Activated gamma-delta T cell treated with anti-CD3 and anti-CD28 coated beads, Interleukin-2, amount 50 U/mL, for 16 hours (primary cell): ENCODE data around the gene SNORC.

ENCODE experiments used
- DNase-seq: peaks from one replicate; pipeline ENCODE4 v3.0.0-alpha.2; 2020; ENCODE audit warnings: low read depth

Gene SNORC

DNA sequence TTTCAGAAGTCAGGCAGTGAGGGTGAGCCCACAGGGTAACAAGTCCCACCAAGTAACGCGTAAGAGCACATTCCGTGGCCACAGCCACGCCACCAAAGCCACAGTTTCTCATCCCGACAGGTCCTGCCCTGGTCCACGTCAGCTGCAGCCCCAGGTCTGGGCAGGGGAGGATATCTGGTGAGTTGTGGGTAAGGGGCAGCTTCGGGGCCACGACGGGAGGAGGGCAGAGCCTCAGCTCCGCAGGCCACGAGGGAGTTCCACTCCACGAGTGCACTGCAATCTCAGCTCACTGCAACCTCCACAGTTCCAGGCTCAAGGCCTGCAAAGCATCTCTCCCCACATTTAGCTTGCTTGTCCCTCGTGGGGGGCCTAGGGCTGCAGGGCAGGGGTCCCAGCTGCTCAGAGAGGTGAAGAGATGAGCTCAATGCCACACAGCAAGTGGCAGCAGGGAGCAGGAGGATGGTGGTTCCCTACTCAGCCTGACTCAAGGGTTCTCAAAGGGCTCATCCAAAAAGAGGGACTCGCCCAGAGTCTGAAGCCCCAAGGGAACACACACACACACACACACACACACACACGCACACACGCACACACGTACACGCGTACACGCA lies 12.5 kb downstream of the SNORC start:
- DNase-seq = no peak

DNA sequence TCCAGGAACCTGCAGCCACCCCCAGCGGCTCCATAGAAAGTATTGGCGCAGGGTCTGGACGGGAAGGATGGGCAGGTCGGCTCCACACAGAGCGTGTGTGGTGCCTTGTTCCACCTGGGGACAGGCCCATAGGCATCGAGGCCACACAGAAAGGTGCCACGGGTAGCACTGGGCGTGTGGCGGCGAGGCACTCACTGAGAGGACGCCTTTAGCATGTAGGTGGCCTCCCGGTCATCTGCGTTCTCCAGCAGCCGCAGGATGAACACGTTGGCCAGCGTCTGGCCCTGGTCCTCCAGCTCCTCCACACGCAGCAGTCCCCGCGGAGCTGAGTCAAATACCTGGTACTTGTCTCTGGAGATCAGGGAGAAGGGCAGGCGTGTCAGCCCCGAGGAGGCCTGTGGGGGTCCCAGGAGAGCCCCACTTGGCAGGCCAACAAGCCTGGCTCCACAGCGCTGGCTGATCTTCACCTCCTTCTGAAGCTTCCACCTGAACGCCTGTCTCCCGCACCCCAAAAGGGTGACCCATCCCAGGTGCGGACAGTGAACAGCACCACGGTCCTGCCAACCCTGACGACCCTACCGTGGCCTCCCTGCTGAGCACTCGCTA lies 13.2 kb downstream of the SNORC start:
- DNase-seq = no peak

DNA sequence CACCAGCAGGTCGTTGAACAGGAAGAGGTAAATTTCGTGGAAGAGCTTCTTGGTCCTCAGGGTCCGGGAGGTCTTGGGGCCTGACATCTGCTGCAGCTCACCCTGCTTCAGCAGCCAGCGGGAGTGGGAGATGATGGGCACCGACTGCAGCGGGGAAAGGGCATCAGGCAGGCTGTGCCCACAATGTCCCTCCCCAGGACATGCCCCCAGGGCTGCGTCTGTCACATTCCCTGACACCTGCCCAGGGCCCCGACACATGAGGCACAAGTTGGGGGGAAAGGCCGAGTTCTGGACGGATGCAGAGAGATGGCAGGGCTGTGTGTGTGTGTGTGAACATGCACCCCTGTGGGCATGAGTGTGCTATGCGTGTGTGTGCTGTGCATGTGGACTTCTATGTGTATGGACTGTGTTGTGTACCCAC lies 13.9 kb downstream of the SNORC start:
- DNase-seq = no peak

DNA sequence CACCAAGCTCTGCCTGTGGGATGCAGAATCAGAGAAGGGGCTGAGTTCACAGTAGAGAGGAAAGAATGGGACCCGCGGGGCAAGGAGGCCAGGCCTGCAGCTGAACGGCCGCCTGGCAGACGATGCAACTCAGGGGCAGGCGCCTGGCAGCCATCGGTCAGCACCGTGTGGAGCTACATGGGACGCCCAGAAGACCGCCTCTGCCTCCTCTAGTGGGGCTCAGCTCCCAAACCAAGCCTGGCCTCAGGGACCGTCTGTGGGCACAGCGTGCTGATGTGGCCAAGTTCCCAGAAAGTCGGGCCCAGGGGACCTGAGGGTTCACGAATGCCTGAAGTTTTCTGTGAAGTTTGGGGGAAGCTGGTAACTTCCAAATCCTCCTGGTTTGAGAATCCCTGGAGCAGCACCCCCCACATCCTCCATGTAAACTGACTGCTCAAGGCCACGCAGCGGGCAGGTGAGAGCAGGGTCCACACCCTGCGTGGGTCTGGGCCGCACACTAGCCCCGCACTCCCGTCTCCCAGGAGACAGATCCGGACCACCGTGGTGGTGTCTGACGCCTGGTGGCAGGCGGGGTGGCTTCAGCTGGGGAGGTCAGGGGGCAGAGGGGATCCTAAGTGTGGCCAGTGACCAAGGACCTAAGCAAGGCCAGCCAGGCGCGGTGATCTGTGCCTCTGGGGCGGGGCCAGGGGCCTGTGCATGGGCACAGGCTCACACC lies 14.6 kb downstream of the SNORC start:
- DNase-seq = no peak

DNA sequence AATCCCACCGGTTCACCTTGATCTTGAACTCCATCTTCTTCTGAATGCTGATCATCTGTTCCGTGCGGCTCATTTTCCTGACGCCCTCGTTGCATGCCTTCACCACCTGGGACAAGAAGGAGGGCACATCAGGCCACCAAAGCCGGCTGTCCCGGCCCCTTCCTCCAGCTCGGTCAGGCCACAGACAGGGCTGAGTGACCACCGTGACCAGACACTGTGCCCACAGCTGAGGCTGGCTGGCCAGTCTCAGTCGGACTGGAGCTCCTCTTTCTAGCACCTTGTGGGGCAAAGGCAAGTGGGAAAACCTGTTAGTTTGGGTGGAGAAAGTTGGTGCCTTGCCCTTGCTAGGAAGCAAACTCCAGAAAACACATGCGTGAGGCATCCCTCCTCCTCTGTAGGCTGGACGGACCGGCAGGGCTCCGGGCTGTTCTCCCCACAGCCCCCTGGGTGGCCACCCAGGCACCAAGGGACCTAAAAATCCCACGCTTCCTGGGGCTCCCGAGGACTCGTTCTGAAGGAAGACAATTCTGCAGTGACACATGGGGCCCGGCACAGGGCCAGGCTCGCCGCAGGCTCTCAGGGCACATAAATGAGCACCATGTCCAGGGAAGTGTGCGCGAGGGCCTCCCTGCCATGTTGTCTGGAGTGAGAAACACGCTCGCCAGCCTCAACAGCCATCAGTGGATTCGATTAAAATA lies 15.3 kb downstream of the SNORC start:
- DNase-seq = no peak

DNA sequence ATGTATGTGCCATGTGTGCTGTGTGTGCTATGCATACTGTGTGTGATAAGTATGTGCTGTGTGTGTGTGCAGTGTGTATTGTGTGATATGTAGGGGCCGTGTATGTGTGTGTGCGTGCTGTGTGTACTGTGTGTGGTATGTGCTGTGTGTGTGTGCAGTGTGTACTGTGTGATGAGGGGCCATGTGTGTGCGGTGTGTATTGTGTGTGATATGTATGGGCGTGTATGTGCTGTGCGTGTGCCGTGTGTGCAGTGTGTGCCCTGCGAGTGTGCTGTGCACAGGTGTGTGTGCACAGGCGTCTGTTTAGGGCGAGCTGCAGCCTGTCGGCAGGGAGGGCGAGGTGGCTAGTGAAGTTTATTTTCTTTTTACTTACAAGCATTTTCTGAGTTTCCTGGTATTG lies 16.1 kb downstream of the SNORC start:
- no peak for DNase-seq

DNA sequence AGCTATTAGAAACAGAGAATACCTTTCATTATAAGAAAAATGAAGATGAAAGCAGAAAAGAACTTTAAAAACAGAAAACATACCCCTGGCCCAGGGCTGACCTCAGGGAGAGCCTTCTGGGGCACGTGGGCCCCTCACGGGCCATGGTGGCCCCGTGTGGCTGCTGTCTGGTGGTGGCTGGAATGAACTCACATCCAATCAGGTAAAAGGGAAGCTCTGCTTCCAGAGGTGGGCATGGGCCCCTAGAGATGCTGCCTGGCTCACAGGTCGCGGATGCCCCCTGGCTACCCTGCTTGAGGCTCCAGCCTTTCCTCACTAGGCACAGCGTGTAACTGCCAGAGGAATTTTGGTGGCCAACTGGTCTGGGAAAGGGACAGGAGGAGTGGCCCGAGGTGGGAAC lies 16.6 kb downstream of the SNORC start:
- no peak for DNase-seq

DNA sequence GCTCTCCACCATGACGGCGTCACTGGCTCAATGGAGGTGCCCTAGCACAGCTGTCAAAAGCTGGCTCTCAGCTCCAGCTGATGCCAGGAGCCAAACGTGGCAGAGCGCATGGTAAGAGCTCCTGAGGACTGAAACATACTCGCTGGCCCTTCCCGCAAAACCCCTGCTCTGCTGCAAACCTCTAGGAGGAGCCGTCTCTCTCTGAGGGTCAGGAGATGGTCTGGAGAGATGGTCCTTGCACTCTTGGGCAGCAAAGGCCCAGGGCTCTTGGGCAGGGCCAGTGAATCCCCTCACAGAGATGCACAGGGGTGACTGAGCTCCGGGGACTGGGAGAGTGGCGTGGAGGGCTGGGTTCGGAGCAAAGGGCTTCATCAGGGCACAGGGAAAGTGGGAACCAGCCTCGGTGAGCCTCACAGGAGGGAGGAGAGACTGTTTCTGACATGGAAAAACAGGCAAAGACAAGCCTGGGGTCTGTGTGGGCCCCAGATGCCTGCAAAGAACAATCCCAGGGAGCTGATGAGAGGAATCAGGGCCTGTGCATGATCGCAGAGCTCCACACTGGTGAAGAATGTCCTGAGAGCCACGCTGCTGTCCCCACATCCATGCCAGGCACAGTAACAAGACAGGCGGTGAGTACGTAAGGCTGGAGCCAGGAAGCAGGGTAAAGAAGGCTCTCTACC lies 17.2 kb downstream of the SNORC start:
- no peak for DNase-seq

DNA sequence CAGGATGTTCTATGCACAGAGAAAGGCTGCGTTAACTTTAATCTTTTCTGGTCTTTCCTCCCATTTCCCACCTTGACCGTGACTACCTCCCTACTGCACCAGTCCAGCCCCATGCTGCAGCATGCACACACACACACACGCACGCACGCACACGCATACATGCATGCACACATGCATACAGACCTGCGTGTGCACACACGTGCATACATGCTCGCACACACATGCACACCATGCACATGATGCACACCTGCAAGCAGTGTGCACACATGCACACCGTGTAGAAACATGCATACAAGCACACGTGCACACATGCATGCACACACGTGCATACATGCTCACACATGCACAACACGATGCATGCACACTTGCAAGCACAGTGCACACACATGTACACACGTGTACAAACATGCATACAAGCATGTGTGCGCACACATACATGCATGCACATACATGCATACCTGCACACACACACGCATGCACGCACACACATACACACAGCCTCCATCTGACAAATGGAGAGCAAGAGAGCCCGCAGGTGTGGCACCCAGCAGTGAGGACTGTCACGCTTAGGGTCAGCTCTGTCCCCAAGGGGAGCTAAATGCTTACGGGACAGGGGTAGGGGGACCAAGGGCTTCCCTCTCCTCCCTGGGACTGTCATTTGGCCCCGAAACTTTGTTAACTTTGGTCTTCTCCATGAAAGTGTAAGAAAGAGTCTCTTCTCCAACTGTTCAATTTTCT lies 18.2 kb downstream of the SNORC start:
- no peak for DNase-seq

DNA sequence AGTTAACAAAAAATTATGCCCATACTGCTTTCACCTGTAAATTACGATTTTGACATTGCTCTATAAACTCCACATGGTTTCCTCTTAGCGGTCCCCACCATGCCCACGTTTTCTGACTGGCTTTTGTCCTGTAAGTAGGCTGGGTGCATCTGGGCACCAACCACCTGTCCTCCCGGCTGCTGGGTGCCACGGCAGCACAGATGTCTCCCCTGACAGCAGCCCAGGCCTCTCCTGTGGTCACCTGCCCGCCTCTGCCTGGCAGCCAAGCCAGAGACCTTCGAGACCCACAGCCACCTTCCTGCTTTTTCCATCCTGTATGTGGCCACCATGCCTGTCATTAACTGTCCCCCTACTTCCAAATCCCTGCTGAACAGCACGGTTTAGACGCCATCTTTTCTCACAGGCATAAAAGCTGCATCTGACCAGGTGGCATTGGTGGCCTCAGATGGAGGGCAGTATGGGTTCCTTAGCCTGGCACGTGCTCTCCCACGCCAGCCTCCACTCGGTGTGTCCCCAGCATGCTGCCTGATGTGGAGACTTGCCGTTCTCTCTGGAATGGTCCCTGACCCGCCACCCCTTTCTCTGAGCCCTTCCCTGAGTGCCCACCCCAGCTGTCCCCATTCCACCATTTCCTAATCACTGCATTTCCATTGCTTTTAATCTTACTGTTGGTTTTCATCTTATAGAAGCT lies 18.9 kb downstream of the SNORC start:
- DNase-seq = no peak

DNA sequence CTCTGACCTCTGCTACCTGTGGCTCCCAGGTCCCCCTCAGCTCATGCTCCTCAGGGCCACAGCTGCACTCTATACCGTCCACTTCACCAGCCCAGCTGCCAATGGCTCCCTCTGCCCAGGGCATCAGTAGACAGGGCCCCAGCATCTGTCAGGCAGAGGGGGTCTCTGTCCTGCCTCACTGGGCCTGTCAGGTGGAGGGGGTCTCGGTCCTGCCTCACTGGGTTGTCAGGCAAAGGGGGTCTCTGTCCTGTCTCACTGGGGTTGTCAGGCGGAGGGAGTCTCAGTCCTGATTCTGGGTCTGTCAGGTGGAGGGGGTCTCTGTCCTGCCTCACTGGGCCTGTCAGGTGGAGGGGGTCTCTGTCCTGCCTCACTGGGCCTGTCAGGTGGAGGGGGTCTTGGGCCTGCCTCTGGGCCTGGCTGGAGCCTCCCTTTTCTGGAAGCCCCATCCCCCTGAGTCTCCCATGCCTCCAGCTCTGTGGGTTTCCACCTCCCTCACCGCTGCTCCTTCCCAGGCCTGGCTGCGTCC lies 19.9 kb downstream of the SNORC start:
- DNase-seq = no peak

DNA sequence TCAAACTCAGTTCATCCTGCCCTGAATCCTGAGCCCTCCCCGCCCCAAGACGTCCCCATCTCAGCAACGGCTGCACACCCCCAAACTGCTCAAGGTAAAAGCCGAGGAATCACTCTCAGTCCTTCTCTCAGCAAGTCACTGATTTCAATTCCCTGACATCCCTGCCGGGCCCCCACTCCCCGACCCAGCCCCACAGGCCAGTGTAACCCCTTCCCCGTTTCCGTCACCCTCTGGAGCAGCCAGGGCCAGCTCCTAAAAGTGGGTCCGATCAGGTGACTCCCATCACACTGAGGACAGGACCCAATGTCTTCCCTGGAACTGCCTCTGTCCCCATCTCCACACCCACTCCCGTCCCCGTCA lies 20.5 kb downstream of the SNORC start:
- no peak for DNase-seq

DNA sequence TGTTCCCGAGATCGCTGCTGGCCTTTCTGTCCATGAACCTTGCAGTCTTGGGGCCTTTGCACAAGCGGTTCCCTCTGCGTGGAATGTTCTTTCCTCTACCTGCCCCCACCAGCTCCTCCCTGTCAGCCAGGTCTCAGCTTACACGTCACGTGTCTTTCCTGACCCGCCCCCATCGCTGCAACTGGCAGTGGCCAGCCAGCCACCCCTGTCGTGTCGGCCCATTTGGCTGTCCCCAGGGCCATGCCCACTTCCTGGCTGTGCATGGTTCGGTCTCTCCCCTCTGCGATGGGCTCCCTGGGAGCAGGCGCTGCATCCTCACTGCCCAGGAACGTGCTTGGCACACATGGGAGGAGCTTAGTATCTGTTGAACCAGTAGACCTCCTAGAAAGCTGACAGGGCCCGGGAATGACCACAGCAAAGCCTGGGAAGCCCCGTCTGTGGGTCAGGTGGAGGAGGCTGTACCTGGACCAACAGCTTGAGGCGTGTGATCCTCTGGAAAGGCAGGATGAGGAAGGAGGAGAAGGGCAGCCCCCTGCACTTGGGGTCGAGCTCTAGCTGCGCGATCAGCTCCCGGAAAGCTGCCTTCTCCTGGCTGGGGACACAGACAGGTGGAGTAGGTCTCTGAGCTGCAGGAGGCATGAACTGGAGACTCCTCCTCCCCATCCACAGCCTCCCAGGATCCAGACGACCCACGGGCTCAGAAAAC lies 21.0 kb downstream of the SNORC start:
- no peak for DNase-seq

DNA sequence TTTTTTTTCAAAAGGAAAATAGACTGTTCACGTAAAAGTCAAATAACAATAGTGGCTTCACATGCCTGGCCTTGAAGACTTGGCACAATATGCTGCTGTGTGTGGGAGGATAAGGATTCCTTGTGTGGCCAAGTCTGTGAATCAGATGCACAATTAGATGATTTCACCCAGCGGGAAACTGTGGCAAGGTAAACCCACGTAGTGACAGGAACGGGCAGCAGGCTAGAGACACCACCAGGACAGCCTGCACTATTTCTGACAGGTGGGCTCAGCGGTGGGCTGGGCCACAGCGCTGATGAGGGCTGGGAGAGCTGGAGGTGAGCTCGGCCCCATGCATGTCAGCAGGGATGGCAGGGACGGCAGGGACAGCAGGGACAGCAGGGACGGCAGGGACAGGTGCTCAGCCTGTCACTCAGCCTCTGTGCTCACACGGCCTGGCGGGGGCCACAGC lies 21.6 kb downstream of the SNORC start:
- no peak for DNase-seq

DNA sequence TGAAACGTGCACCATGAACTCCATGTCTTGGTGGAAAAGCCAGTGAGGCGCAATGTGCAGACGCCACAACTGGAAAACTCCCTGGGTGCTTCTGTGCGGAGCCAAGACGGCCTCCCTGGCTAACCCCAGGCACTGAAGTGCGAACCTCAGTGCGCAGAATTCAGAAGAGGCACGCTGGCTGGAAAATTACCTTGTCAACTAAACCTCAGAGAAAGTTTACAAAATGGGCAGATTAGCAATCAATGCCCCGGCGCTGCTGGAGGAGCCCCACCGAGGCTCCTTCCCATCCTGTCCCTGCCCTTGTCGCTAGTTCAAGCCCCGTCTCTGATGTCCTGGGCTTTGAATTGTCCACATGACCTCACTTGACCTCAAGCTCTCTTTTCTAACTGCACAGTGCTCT lies 22.2 kb downstream of the SNORC start:
- DNase-seq = no peak

DNA sequence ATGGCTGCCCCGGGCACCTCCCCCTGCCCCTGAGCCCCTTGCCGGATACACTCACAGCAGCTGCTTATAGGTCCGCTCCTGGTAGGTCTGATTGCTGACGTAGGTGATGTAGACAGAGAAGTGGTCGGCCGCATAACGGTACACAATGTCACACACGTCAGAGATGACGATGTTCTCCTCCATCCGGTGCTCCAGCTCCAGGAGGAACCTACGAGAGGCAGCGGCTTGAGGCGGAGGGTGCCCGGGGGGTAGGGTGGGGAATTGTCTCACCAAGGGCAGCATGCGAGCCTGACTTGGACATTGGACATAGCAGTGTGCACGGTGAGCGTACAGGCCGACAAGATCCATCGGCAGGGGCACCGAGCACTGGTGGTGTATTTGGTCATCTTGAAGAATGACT lies 22.8 kb downstream of the SNORC start:
- no peak for DNase-seq

DNA sequence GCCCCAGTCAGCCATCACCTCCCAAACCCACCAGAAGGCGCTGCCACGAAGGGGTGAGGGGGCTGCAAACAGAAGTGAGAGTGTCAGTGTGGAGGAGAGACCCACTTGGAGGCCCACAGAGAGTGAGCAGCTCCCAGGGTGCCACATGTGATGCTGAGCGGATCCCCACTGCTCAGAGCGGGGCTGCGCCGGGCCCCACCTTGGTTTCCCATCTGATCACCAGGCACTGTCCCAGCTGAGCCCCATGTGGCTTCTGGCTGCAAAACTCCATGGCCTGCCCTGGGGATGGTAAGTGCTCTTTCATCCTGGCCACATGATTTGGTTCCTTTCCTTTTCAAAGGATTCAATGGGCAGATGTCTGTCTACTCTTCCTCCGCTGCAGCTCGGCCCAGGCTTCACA lies 23.8 kb downstream of the SNORC start:
- no peak for DNase-seq

DNA sequence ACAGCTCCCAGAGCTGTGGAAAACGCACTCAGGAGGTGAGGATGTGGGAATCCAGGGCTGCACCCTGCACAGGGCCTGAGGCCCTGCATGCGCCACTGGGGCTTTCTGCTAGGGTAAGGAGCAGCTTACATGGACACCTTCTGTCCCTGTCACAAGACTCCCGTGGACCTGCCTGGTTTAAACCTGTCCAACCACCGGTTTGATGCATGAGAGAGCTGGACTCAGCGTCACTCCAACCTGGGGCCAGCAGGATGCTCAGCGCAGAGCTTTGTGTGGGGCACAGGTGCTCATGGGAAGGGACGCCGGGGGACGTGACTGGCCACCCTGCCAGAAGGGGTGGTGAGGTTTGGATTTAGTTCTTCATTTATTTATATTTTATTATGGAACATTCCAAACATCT lies 24.2 kb downstream of the SNORC start:
- no peak for DNase-seq

DNA sequence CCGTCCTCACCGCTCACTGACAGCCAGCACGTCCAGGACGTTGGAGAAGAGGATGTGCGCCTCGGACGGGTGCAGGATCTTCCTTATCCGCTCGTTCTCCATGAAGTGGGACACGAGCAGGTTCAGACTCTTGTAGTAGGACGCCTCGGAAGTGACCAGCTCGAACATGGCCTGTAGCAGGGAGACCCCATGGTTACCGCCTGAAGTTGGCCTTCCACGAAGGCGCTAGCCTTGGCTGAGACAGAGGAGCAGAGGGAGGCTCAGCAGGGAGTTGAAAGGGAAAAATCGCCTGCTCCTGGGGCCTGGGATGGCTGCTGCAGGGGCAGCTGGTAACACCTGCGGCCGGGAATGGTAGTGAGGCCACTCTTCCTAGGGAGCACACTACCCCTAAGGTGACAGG lies 24.7 kb downstream of the SNORC start:
- DNase-seq = no peak

DNA sequence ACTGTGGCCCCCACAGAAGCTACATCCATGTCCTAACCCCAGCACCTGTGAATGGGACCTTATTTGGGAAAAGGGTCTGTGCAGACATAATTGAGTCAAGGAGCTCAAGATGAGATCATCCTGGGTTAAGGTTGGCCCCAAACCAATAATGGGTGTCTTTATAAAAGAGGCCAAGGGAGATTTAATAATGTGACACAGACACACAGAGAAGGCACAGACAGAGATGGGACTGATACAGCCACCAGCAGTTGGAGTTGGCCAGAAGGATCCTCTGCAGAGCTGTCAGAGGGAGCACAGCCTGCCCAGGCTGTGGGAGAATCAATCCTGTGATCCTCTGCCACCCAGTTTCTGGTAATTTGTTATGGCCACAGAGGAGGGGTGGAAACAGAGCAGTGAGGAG lies 26.0 kb downstream of the SNORC start:
- no peak for DNase-seq
